Tibial nerve (tissue), 4 donors: ENCODE measurements around the gene KCTD18. TPM values are rescaled to one million over a fixed set of nuclear protein-coding genes. Genes with fewer than 3 reads are reported as not detected.
A peak's percentile ranks its signal among the peaks of the same experiment; 100 is the strongest.

ENCODE experiments used
- DNase-seq, 2 donors: peaks; one replicate each; pipeline ENCODE4 v3.0.0-alpha.2; 2019; ENCODE audit warnings: low spot score in 2 of 2
- H3K27ac ChIP-seq, 4 donors: fragments of 200-600 bp; sonication (generic) in 3 of 4; one replicate each; pipeline ENCODE4 v1.5.1; 2017 to 2019; ENCODE audit warnings: mild to moderate bottlenecking in 1 of 4
- H3K27me3 ChIP-seq, 2 donors: fragments of 200-600 bp; sonication (generic) in 1 of 2; one replicate each; pipeline versions ENCODE4 v1.5.1 to v1.6.0; 2017 to 2019
- H3K36me3 ChIP-seq, 3 donors: fragments of 200-600 bp; sonication (generic); one replicate each; pipeline ENCODE4 v1.5.1; 2018 to 2019
- H3K4me1 ChIP-seq, 4 donors: fragments of 200-600 bp; sonication (generic) in 3 of 4; one replicate each; pipeline ENCODE4 v1.5.1; 2017 to 2019
- H3K4me3 ChIP-seq, 4 donors: fragments of 200-600 bp; sonication (generic) in 3 of 4; one replicate each; pipeline ENCODE4 v1.5.1; 2017 to 2019; ENCODE audit warnings: mild to moderate bottlenecking in 1 of 4, moderate library complexity in 1 of 4
- H3K9me3 ChIP-seq, 4 donors: fragments of 200-600 bp; sonication (generic) in 3 of 4; one replicate each; pipeline ENCODE4 v1.5.1; 2017 to 2019
- CTCF ChIP-seq, 5 experiments: fragments of 200-600 bp in 3 of 5; fragments of 450-650 bp in 2 of 5; sonication (generic) in 3 of 5; IDR thresholded peaks; one replicate each; pipeline ENCODE4 v1.5.1; 2016 to 2019; ENCODE audit warnings: antibody characterized with exemption in 5 of 5, mild to moderate bottlenecking in 3 of 5, moderate library complexity in 2 of 5
- EP300 ChIP-seq, 2 donors: sonication (generic); formaldehyde crosslinking; IDR thresholded peaks; one replicate each; pipeline ENCODE4 v1.6.1; 2017; ENCODE audit warnings: antibody characterized with exemption in 2 of 2, mild to moderate bottlenecking in 1 of 2
- POLR2A ChIP-seq, 2 donors: fragments of 450-650 bp; IDR thresholded peaks; one replicate each; pipeline ENCODE4 v1.6.1; 2017; ENCODE audit warnings: antibody characterized with exemption in 2 of 2, mild to moderate bottlenecking in 2 of 2, moderate library complexity in 2 of 2
- WGBS, 2 donors: methylation state at CpG; one replicate each; pipeline ENCODE4 v1.1.5; 2018; 5-methylcytosine and 5-hydroxymethylcytosine counted together
- total RNA-seq, 4 donors: library from RNA; depleted of rRNA; stranded (reverse); fragments of >200 nt; gene quantifications; one replicate each; pipeline ENCODE4 v1.1.0, GENCODE V29; 2016

KCTD18 gene
- total RNA-seq, 4 donors from 2014 or later = 20.1 to 38.2 (median 24.5) TPM

- WGBS, 2 donors = 92 to 95% methylated on average over 13 to 14 of the region's 14 CpGs
- Histone ChIP-seq H3K4me1 (peaks cover 0 to 37% (median 6%) of the 10 kb centered on the region in 4 donors), H3K27ac (no peak overlapping the region), H3K36me3 (peaks cover 2 to 74% (median 6%) of the 10 kb centered on the region in 3 donors), H3K27me3 (no peaks in the 10 kb centered on the region), H3K9me3 (no peaks in the 10 kb centered on the region), H3K4me3 (no peak overlapping the region)
- no peak for DNase-seq
- TF ChIP-seq POLR2A (IDR thresholded peaks at IDR 0.05) (no peak), EP300 (IDR thresholded peaks at IDR 0.05) (no peak), CTCF (IDR thresholded peaks at IDR 0.05) (no peak)
These were observed 36.9 kb downstream of the KCTD18 start for GRCh38 chr2:200472853-200473464.

GRCh38 chr2:200471928-200472645 is 37.8 kb downstream of the KCTD18 start:
- H3K27me3 ChIP-seq = no peaks in the 10 kb centered on the region
- DNase-seq = no peak
- no peak for TF ChIP-seq CTCF (IDR thresholded peaks at IDR 0.05)
- no peak for TF ChIP-seq POLR2A (IDR thresholded peaks at IDR 0.05)
- TF ChIP-seq EP300 (IDR thresholded peaks at IDR 0.05) = no peak
- 81 to 84% methylated on average over 8 of the region's 8 CpGs for WGBS, 2 donors
- peaks cover 2 to 66% (median 6%) of the 10 kb centered on the region in 3 donors for H3K36me3 ChIP-seq
- H3K9me3 ChIP-seq = no peaks in the 10 kb centered on the region
- no peak overlapping the region for H3K4me3 ChIP-seq
- peaks cover 0 to 46% (median 8%) of the 10 kb centered on the region in 4 donors for H3K4me1 ChIP-seq
- H3K27ac ChIP-seq = no peak overlapping the region

GRCh38 chr2:200471324-200471848 is 38.5 kb downstream of the KCTD18 start:
- Histone ChIP-seq H3K4me3 (no peak overlapping the region), H3K4me1 (peaks cover 0 to 49% (median 10%) of the 10 kb centered on the region in 4 donors), H3K36me3 (peaks cover 2 to 59% (median 6%) of the 10 kb centered on the region in 3 donors), H3K27ac (peak overlapping the region in 1 of 4 donors; percentile 72), H3K9me3 (no peaks in the 10 kb centered on the region), H3K27me3 (no peaks in the 10 kb centered on the region)
- TF ChIP-seq CTCF (IDR thresholded peaks at IDR 0.05) = peak; percentile 37 to 56 (median 42)
- TF ChIP-seq POLR2A (IDR thresholded peaks at IDR 0.05) = no peak
- DNase-seq = no peak
- 55 to 67% methylated on average over 8 of the region's 8 CpGs for WGBS, 2 donors

GRCh38 chr2:200470230-200470629 is 39.6 kb downstream of the KCTD18 start:
- WGBS, 2 donors = 30 to 36% methylated on average over 3 of the region's 3 CpGs
- Histone ChIP-seq H3K36me3 (peaks cover 2 to 48% (median 6%) of the 10 kb centered on the region in 3 donors), H3K9me3 (no peaks in the 10 kb centered on the region)

More at GRCh38 chr2:200470230-200470629, 39.6 kb downstream of the KCTD18 start:
- no peaks in the 10 kb centered on the region for H3K27me3 ChIP-seq
- H3K4me1 ChIP-seq = peaks cover 0 to 52% (median 10%) of the 10 kb centered on the region in 4 donors
- TF ChIP-seq EP300 (IDR thresholded peaks at IDR 0.05) = no peak
- no peak for TF ChIP-seq CTCF (IDR thresholded peaks at IDR 0.05)
- TF ChIP-seq POLR2A (IDR thresholded peaks at IDR 0.05) = no peak
- peak overlapping the region in 2 of 4 donors; percentile 72 to 90 for H3K27ac ChIP-seq
- no peak for DNase-seq
- no peak overlapping the region for H3K4me3 ChIP-seq
